D721Med (cell line): ENCODE measurements around the gene ELP2.

Experiments used
- DNase-seq: peaks from one replicate; pipeline ENCODE4 v3.0.0; 2011; ENCODE audit warnings: low spot score; ENCODE audit not compliant: insufficient read length
- FAIRE-seq: peaks from 2 replicates; lab custom pipeline; 2011; peaks lifted over from hg19 to GRCh38; lab: Jason Lieb, UNC
- CTCF ChIP-seq: IDR thresholded peaks from 2 replicates; pipeline ENCODE4 v1.5.1; 2012; ENCODE audit warnings: mild to moderate bottlenecking, control low read depth; ENCODE audit not compliant: insufficient read depth; ENCODE audit errors: missing control alignments

ELP2 gene

DNA sequence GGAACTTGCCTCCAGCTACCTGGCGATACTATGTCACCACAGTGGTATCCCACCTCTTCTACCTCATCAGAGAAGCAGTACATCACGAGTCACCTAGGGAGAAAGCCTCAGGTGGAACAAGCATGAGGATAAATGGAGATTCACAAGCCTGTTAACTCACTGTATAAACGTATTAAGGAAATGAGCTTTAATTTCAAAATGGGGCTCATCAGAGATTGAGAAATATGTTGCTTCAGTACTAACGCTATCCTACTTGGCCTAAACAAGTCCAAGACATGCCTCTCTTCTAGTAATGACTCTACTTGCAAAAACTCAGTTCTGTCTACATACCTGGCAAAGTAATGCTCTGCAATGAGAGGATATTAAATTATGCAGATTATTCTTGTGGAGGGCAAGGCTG lies 4.9 kb upstream of the ELP2 start:
- DNase-seq (no peak), FAIRE-seq (no peak)
- TF ChIP-seq CTCF, result no peak

GRCh38 chr18:36126668-36127067 lies 3.0 kb upstream of the ELP2 start:
- TF ChIP-seq CTCF, result no peak
- no peak for DNase-seq
- no peak for FAIRE-seq

DNA sequence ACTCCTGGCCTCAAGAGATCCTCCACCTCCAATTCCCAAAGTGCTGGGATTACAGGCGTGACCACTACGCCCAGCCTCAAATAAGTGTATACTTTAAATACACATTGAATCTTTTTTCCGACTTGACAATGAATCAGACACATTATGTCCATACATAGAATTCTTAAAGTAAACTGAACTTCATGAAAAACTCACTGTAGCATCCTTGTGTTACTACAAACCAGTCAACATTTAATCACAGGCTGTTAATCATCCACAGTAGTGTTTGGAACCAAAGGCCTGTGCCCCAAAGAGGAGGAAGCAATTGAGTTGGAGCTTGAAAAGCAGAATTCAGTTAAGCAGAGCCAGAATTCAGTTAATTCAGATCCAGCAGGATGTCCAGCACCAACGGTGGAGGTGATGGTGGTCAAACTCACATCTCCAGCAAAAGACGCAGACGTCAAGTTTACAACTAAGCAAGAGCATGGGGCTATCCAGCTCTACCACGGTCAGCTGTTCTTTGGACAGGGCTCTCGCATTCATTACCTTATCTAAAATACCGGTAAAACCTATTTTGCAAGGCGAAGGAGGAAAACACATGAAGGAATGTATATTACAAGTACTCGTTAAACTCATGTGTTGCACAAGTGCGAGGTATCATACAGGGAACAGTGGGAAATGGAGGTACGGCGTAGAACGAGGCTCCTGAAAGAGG lies 1.7 kb upstream of the ELP2 start:
- FAIRE-seq (peak; percentile 32), DNase-seq (no peak)
- no peak for TF ChIP-seq CTCF

- FAIRE-seq (no peak), DNase-seq (no peak)
- no peak for TF ChIP-seq CTCF
Measured at GRCh38 chr18:36128530-36128870, 1.2 kb upstream of the ELP2 start.

DNA sequence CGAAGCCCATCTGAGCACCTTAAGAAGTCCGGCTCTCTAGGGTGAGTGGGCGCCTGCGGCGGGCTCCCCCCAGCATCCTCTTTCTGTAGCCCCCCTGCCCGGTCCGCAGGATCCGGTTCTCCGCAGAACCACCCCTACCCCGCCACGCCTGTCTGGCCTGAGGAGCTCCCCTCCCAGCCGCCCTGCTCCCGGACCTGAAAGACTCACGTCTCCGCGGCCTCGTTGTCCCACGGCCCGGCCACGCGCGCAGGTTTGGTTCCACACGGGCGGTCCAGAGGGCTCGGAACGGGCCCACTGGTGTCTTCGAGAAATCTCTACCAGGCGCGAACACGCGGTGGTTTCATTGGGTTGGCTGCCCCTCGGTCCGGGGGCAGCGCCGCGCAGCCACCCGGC lies 796 bp upstream of the ELP2 start:
- no peak for FAIRE-seq
- TF ChIP-seq CTCF, result no peak
- DNase-seq, result no peak

- no peak for TF ChIP-seq CTCF
- no peak for DNase-seq
Measured at GRCh38 chr18:36130039-36130831, 536 bp downstream of the ELP2 start.

GRCh38 chr18:36130883-36131653 lies 1.4 kb downstream of the ELP2 start:
- TF ChIP-seq CTCF, result no peak
- DNase-seq (no peak), FAIRE-seq (no peak)

More at GRCh38 chr18:36130039-36130831, 536 bp downstream of the ELP2 start:
- no peak for FAIRE-seq
